IMR-90 (cell line): ENCODE results near the gene ENO4.

Experiments
- FOS ChIP-seq: fragments of 150-350 bp; IDR thresholded peaks from 2 replicates; pipeline ENCODE4 v1.6.1; 2016; ENCODE audit warnings: low read depth, low read length
- MAZ ChIP-seq: IDR thresholded peaks from 2 replicates; pipeline ENCODE4 v1.6.1; 2012; ENCODE audit warnings: low read depth, mild to moderate bottlenecking, low read length, improper control_type of control experiment, moderate library complexity, borderline replicate concordance
- MXI1 ChIP-seq: IDR thresholded peaks from 2 replicates; pipeline ENCODE4 v1.6.1; 2012; ENCODE audit warnings: low read depth, mild to moderate bottlenecking, low read length, moderate library complexity, borderline replicate concordance
- NFE2L2 ChIP-seq: fragments of 150-350 bp; IDR thresholded peaks from 2 replicates; pipeline ENCODE4 v1.6.1; 2016; ENCODE audit warnings: low read depth, mild to moderate bottlenecking, low read length
- POLR2A ChIP-seq: IDR thresholded peaks from 2 replicates; pipeline ENCODE4 v1.6.1; 2012; ENCODE audit warnings: mild to moderate bottlenecking, low read depth, low read length
- RCOR1 ChIP-seq: IDR thresholded peaks from 2 replicates; pipeline ENCODE4 v1.6.1; 2012; ENCODE audit warnings: mild to moderate bottlenecking, low read length, improper control_type of control experiment; ENCODE audit not compliant: insufficient replicate concordance
- SMC3 ChIP-seq: fragments of 150-350 bp; IDR thresholded peaks from 2 replicates; pipeline ENCODE4 v1.6.1; 2016; ENCODE audit warnings: low read depth, mild to moderate bottlenecking, antibody characterized with exemption, low read length, moderate library complexity
- TF ChIP-seq, protein P1 (sequence below): conservative IDR thresholded peaks from 2 replicates; pipeline ENCODE4 v1.5.1; 2012; ENCODE audit warnings: mild to moderate bottlenecking, low read depth, low read length, improper control_type of control experiment
- TF ChIP-seq, protein P2 (sequence below): fragments of 150-350 bp; IDR thresholded peaks from 2 replicates; pipeline ENCODE4 v1.6.1; 2017; ENCODE audit warnings: mild to moderate bottlenecking, antibody characterized with exemption, low read length, low read depth
- TF ChIP-seq, protein P3 (sequence below): fragments of 150-350 bp; IDR thresholded peaks from 2 replicates; pipeline ENCODE4 v1.6.1; 2016; ENCODE audit warnings: low read depth, mild to moderate bottlenecking, low read length, moderate library complexity, borderline replicate concordance

DNA sequence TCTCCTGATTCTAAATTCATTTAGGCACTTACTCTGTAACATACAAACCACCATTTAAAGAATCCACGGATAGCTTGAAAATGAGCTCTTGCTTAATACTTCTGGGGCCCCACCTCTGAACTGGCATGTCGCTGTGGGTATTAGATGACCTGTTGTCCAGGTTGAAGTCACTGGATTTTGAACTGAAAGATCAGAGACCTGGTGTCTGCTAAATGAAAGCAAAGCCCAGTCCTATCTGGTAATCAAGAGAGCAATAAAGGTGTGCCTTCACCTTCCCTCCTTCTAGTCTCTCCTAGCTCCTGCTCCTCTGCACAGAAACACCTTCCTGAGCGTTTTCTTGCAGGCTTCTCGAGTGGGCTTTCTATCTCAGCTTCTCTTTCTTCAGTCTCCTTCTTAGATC, 4.4 kb downstream of the ENO4 start:
- TF ChIP-seq, protein P1, sequence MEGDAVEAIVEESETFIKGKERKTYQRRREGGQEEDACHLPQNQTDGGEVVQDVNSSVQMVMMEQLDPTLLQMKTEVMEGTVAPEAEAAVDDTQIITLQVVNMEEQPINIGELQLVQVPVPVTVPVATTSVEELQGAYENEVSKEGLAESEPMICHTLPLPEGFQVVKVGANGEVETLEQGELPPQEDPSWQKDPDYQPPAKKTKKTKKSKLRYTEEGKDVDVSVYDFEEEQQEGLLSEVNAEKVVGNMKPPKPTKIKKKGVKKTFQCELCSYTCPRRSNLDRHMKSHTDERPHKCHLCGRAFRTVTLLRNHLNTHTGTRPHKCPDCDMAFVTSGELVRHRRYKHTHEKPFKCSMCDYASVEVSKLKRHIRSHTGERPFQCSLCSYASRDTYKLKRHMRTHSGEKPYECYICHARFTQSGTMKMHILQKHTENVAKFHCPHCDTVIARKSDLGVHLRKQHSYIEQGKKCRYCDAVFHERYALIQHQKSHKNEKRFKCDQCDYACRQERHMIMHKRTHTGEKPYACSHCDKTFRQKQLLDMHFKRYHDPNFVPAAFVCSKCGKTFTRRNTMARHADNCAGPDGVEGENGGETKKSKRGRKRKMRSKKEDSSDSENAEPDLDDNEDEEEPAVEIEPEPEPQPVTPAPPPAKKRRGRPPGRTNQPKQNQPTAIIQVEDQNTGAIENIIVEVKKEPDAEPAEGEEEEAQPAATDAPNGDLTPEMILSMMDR = no peak
- TF ChIP-seq, protein P2, sequence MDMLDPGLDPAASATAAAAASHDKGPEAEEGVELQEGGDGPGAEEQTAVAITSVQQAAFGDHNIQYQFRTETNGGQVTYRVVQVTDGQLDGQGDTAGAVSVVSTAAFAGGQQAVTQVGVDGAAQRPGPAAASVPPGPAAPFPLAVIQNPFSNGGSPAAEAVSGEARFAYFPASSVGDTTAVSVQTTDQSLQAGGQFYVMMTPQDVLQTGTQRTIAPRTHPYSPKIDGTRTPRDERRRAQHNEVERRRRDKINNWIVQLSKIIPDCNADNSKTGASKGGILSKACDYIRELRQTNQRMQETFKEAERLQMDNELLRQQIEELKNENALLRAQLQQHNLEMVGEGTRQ = no peak
- TF ChIP-seq POLR2A (no peak), MAZ (no peak), FOS (no peak), MXI1 (no peak), NFE2L2 (no peak), RCOR1 (no peak), SMC3 (no peak)
- TF ChIP-seq, protein P3, sequence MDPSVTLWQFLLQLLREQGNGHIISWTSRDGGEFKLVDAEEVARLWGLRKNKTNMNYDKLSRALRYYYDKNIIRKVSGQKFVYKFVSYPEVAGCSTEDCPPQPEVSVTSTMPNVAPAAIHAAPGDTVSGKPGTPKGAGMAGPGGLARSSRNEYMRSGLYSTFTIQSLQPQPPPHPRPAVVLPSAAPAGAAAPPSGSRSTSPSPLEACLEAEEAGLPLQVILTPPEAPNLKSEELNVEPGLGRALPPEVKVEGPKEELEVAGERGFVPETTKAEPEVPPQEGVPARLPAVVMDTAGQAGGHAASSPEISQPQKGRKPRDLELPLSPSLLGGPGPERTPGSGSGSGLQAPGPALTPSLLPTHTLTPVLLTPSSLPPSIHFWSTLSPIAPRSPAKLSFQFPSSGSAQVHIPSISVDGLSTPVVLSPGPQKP = no peak
